Measurements from ENCODE around the gene COL27A1. TPM values are rescaled to one million over a fixed set of nuclear protein-coding genes. Genes with fewer than 3 reads are reported as not detected.
A peak's percentile ranks its signal among the peaks of the same experiment; 100 is the strongest.

Gene COL27A1
- 10 to 100 TPM; 25.7 to 68.8 TPM for total RNA-seq
- 9.3 TPM for polyA plus RNA-seq (ENCODE audit: insufficient read depth, low read depth, low replicate concordance)
- long read RNA-seq, donor 1, partial matches to known transcripts, result 38 of 40 reads
- long read RNA-seq, donor 1, other reads (novel, unspliced or antisense), result 0 of 40 reads
- long read RNA-seq, donor 2, partial matches to known transcripts, result 13 of 15 reads
- long read RNA-seq, donor 2, other reads (novel, unspliced or antisense), result 0 of 15 reads

DNA sequence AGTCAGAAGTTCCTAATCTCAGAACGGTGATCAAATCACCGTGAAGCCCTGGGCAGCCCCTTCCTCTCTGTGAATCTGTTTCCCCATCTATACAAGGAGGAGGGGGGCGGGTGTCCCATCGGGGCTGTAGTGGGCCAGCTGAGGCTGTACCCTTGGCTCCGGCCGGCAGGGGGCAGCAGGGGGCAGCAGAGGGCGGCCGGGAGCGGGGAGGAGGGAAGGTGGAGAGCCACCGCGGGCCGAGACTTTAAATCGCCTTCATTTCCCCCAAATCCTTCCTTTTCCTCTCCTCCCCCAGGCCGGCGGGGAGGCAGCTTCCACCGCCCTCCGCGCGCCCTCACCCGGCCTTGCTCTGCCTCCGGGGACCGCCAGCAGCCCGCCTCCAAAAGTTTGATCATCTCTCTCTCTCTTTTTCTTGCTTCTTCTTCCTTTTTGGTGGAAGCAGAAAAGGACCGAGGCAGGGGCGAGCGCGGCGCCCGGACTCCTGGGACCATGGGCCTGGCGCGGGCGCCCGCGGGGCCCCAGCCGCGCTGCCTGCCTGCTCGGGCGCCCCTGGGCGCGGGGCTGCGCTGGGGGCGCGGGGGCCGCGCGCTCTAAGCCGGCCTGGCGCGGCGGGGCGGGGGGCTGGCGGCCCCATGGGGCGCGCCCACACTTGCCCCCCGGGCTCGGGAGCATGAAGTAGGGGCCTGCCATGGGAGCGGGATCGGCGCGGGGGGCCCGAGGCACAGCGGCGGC, at the start of gene COL27A1:
Gene COL27A1 (plus strand): TSS at position 275 of the 732 bp plus-strand sequence. CDS start 414 bp downstream, at position 689.
- Histone ChIP-seq H3K36me3 (ENCODE audit: low read depth, missing control alignments) (no peaks in the 10 kb centered on the region), H3K27me3 (no peaks in the 10 kb centered on the region), H3K4me1 (peaks cover 15% of the 10 kb centered on the region), H3K4me3 (peak within 1 kb of the TSS; percentile 52 to 67), H3K9me3 (no peaks in the 10 kb centered on the region), H3K27ac (peak within 1 kb of the TSS in 1 of 2 donors; percentile 30)
- DNase-seq, result peak; percentile 91
- TF ChIP-seq POLR2A (IDR thresholded peaks at IDR 0.05), result no peak
- TF ChIP-seq, protein P1, sequence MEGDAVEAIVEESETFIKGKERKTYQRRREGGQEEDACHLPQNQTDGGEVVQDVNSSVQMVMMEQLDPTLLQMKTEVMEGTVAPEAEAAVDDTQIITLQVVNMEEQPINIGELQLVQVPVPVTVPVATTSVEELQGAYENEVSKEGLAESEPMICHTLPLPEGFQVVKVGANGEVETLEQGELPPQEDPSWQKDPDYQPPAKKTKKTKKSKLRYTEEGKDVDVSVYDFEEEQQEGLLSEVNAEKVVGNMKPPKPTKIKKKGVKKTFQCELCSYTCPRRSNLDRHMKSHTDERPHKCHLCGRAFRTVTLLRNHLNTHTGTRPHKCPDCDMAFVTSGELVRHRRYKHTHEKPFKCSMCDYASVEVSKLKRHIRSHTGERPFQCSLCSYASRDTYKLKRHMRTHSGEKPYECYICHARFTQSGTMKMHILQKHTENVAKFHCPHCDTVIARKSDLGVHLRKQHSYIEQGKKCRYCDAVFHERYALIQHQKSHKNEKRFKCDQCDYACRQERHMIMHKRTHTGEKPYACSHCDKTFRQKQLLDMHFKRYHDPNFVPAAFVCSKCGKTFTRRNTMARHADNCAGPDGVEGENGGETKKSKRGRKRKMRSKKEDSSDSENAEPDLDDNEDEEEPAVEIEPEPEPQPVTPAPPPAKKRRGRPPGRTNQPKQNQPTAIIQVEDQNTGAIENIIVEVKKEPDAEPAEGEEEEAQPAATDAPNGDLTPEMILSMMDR (IDR thresholded peaks at IDR 0.05), result peak; percentile 89 to 93 (median 92)
- intact Hi-C loops (cut with DNase I; ENCODE audit: low total_unique reads), result loop anchor here (5.0 kb wide), 1 partner anchor 117 kb away; no protein-coding TSS in a partner anchor
- 1% methylated on average over 22 to 53 of the region's 63 CpGs for WGBS, 2 donors

DNA sequence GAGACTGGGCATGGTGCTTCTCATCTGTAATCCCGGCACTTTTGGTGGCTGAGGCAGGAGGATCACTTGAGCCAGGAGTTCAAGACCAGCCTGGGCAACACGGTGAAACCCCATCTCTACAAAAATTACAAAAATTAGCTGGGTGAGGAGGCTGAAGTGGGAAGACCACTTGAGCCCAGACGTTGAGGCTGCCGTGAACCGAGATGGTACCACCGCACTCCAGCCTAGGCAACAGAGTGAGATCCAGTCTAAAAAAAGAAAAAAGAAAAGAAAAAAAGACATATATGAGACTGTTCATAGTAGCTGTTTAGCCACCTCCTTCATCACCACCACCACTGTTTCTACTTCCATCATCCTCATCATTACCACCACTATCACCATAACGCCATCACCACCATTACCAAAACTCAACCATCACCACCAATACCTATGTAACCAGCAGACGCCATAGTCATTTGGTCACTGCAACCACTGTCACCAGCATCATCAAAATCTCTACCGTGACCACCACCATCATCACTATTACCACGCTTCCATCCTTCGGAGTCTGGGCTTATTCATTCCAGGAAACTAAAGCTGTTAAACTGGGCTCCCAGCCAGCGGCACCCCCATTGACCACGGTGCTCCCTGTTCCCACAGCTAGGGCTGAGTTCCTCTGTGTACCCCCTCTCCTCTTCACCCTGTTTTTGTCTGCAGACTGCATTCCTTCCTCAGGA, 47.9 kb upstream of the COL27A1 start:
- H3K4me1 ChIP-seq, result peaks cover 1% of the 10 kb centered on the region
- no peak for DNase-seq
- WGBS, 2 donors, result 70 to 83% methylated on average over 13 of the region's 13 CpGs
- no peak overlapping the region for H3K27ac ChIP-seq
- no peaks in the 10 kb centered on the region for H3K27me3 ChIP-seq
- no peak for TF ChIP-seq POLR2A (IDR thresholded peaks at IDR 0.05)
- TF ChIP-seq, protein P1 (IDR thresholded peaks at IDR 0.05), result no peak
- no peaks in the 10 kb centered on the region for H3K36me3 ChIP-seq (ENCODE audit: low read depth, missing control alignments)
- intact Hi-C loops (cut with DNase I; ENCODE audit: low total_unique reads), result no loop called here
- no peaks in the 10 kb centered on the region for H3K9me3 ChIP-seq
- no peak overlapping the region for H3K4me3 ChIP-seq

DNA sequence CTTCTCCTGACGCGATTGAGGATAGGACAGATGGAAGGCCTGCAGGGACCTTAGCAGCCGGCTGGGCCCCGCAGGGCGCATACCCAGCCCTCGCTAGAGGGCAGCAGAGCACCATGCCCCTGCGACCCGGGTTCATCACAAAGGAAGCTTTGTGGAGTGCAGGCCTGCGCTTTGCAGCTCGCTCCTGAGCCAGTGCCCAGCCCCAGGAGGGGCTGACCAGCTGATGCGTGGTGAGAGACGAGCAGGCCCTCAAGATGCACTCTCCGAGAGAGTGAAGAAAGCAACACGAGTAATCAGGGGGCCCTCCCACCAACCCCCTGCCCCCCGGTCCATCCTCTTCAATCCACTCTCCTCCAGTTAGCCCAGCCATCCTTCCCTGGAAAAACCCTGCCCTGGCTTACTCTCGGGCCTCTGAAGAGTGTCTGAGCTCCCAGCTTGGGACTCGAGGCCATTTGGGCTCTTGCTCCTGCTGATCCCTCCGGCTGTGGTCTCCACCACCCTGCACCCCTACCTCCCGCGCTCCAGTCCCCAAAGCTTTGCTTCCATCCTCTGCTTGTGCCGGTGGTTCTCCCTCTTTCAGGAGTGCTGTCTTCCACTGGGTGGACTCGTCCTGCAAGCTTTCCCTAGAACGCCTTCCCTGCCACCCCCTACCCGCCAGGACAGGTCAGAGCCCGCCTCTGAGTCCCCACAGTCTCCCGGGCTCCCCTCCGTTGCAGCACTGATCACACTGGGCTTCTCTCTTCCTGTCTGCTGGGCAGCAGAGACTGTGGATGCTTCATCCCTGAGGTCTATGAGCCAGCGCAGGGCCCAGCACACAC, 47.1 kb upstream of the COL27A1 start:
- no peaks in the 10 kb centered on the region for H3K36me3 ChIP-seq (ENCODE audit: low read depth, missing control alignments)
- H3K4me3 ChIP-seq, result no peak overlapping the region
- H3K4me1 ChIP-seq, result peaks cover 8% of the 10 kb centered on the region
- no peaks in the 10 kb centered on the region for H3K9me3 ChIP-seq
- WGBS, 2 donors, result 54 to 81% methylated on average over 14 to 28 of the region's 28 CpGs
- no peak overlapping the region for H3K27ac ChIP-seq
- intact Hi-C loops (cut with DNase I; ENCODE audit: low total_unique reads), result no loop called here
- DNase-seq, result peak; percentile 87
- H3K27me3 ChIP-seq, result no peaks in the 10 kb centered on the region
- TF ChIP-seq, protein P1 (IDR thresholded peaks at IDR 0.05), result peak; percentile 67 to 80 (median 69)
- no peak for TF ChIP-seq POLR2A (IDR thresholded peaks at IDR 0.05)

DNA sequence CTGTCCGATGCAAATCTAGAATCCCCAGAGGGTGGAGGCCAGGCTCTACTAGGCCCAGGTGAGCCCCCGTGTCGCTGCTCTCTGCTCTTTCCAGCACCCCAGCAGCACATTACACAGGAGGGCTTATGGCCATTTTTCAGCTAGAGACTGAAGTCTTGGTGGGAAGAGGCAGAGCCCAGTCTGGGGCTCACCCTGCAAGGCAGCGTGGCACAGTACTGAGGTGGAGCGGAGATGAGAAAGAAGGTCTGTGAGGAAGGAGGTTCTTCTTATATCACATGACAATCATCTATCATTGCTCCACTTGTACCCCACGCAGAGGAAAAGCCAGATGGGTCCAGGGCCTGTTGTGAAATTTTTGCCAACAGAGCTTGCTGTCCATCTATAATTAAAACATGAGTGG, 46.2 kb upstream of the COL27A1 start:
- intact Hi-C loops (cut with DNase I; ENCODE audit: low total_unique reads), result no loop called here
- no peak for TF ChIP-seq POLR2A (IDR thresholded peaks at IDR 0.05)
- H3K4me1 ChIP-seq, result peaks cover 16% of the 10 kb centered on the region
- H3K36me3 ChIP-seq (ENCODE audit: low read depth, missing control alignments), result no peaks in the 10 kb centered on the region
- no peak overlapping the region for H3K27ac ChIP-seq
- H3K27me3 ChIP-seq, result no peaks in the 10 kb centered on the region
- 95 to 97% methylated on average over 6 of the region's 6 CpGs for WGBS, 2 donors
- H3K4me3 ChIP-seq, result no peak overlapping the region
- no peak for DNase-seq
- no peaks in the 10 kb centered on the region for H3K9me3 ChIP-seq

Data from testis (tissue), 5 donors.